Cardiac fibroblast (primary cell): ENCODE measurements around the gene MCRIP1.

ENCODE experiments used
- DNase-seq, 2 donors: peaks; one replicate each; pipeline versions ENCODE4 v3.0.0 to v3.0.0-alpha.2; 2010; ENCODE audit warnings: low read depth in 2 of 2
- H3K4me3 ChIP-seq, 2 donors: replicated peaks in 1 of 2; 1 replicate in 1 of 2; 2 replicates in 1 of 2; pipeline ENCODE4 v1.5.1; 2011; ENCODE audit warnings: low read depth in 2 of 2, low read length in 2 of 2, mild to moderate bottlenecking in 2 of 2, moderate library complexity in 1 of 2
- TF ChIP-seq, protein P1 (sequence below): IDR thresholded peaks from one replicate; pipeline ENCODE4 v1.5.1; 2011; ENCODE audit warnings: low read depth, mild to moderate bottlenecking, low read length, inconsistent platforms

Gene MCRIP1

DNA sequence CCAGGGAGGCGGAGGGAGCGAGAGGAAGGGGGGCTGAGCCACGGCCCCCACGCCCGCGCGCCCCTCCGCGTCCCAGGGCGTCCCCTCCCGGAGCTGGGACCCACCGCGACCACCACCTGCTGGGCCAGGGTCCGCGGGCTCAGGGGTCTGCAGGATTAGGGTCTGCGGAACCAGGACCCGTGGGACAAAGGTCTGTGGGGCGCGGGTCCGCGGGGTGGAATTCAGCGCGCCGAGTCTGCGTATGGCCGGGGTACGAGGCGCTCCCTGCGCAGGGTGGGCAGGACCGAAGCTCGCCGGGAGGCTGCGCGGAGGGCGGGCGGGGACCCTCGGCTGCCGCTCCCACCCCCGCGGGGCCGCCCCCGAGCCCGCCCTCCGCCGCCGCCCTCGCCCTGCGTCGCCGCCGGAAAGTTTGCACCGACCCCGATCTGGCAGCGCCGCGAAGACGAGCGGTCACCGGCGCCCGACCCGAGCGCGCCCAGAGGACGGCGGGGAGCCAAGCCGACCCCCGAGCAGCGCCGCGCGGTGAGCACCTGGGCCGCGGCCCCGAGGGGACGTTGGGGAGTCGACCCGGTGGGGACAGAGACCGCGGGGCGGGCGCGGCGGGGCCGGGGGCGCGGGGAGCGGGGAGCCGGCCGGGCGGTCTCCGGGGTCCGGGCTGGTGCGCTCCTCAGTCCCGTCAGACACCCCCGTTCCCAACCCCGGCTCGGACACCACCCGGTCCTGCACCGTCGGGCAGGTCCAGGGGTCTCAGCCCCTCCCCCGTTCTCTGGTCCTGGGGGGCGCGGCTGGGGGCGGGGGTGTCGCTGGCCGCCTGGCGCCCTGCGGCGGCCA is 29.1 kb downstream of the MCRIP1 start, which contains the start of gene GCGR:
GCGR (plus strand) TSS at position 423 of the 831 bp plus-strand sequence. CDS start 4,869 bp downstream, outside the sequence.
- DNase-seq: no peak
- TF ChIP-seq, protein P1, sequence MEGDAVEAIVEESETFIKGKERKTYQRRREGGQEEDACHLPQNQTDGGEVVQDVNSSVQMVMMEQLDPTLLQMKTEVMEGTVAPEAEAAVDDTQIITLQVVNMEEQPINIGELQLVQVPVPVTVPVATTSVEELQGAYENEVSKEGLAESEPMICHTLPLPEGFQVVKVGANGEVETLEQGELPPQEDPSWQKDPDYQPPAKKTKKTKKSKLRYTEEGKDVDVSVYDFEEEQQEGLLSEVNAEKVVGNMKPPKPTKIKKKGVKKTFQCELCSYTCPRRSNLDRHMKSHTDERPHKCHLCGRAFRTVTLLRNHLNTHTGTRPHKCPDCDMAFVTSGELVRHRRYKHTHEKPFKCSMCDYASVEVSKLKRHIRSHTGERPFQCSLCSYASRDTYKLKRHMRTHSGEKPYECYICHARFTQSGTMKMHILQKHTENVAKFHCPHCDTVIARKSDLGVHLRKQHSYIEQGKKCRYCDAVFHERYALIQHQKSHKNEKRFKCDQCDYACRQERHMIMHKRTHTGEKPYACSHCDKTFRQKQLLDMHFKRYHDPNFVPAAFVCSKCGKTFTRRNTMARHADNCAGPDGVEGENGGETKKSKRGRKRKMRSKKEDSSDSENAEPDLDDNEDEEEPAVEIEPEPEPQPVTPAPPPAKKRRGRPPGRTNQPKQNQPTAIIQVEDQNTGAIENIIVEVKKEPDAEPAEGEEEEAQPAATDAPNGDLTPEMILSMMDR: no peak
- H3K4me3 ChIP-seq: no peak within 1 kb of the TSS

DNA sequence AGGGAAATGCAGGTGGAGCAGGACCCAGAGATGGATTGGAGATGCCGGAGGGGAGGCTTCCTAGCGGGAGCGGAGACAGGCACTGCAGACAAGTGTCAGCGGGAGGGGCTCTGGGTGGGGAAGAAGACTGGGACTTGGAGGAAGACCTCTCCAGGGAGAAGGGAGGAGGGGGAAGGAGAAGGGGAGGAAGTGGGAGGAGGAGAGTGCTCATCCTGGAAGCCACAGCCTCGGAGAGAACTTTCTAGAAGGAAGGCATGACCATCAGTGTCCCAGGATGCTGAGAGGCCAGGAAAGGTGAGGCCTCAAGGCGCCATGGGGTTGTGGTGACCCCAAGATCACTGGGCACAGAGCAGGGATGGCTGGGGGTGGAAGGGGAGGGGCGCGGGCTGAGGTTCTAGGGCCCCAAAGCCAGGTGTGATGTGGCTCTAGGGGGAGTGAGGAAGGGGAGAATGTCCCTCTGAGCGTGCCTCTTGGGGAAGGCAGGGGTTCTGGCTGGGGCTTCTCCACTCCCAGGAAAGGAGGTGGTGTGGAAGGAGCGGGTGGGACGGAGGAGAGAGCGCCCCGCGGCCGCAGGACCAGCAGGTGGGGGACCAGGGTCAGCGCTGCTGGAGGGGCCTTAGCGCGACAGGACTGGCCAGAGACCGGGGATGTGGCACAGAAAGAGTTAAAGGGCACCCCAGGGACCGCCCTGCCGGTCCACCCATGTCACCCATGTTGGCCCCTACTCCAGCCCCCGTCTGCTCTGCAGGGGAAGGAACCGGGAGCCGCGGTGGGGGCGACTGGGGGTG is 30.0 kb downstream of the MCRIP1 start:
- TF ChIP-seq, protein P1: no peak
- DNase-seq: no peak
- H3K4me3 ChIP-seq: no peak overlapping the region

DNA sequence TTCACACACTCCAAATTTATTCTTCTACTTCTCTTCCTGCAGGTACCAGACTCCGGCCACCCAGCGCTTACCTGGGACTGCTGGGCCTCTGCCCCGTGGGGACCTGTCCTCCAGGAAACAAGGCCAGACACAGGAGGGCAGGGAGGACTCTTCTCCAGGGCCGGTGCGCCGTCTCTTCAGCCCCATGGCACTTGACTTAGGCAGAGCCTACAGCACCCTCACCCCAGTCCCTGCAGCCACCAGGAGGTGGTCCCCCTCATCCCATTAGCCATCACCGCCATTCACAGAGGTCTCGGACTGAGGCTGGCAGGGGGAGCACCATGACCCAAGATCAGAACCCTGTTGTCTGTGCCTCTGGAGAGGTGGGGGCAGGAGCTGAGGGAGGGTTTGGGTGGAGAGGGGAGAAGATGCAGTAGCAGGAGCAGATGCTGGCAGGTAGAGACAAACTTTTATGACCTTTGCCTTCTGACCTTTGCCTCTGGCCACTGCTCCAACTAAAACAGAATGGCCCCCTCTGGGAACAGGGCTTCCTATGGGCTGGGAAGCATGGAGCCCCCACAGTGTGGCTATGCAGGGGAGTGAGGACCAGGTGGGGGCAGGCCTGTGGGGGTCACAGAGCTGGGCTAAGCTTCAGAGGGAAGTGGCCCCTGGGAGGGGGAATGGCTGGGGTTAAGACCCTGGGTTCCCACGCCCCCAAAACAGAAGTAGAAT is 30.9 kb downstream of the MCRIP1 start:
- no peak for DNase-seq
- TF ChIP-seq, protein P1: no peak
- no peak overlapping the region for H3K4me3 ChIP-seq

GRCh38 chr17:81801327-81801726 is 31.8 kb downstream of the MCRIP1 start:
- TF ChIP-seq, protein P1: no peak
- no peak for DNase-seq
- no peak overlapping the region for H3K4me3 ChIP-seq

GRCh38 chr17:81794509-81794908 is 38.6 kb downstream of the MCRIP1 start:
- TF ChIP-seq, protein P1: no peak
- peak in 1 of 2 donors; percentile 28 for DNase-seq
- H3K4me3 ChIP-seq: no peak overlapping the region

DNA sequence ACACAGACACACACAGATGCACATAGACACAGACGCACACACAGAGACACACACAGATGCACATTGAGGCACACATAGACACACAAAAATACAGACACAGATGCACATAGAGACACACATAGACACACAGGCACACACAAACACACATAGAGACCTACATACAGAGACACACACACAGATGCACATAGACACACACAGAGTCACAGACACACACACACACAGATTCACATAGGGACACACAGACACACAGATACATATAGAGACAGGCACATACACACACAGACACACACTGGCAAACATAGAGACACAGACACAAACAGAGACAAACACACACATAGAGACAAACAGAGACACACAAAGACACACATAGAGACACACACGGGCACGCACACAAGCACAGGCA is 39.0 kb downstream of the MCRIP1 start:
- no peak for DNase-seq
- H3K4me3 ChIP-seq: no peak overlapping the region
- TF ChIP-seq, protein P1: no peak
